AG09319 (cell line): ENCODE results near the gene IPO4.

Experiments
- DNase-seq: peaks from one replicate; pipeline ENCODE4 v3.0.0-alpha.2; 2010; ENCODE audit warnings: low read depth; ENCODE audit errors: extremely low read depth
- TF ChIP-seq, protein P1 (sequence below): IDR thresholded peaks from 2 replicates; pipeline ENCODE4 v1.5.1; 2011; ENCODE audit warnings: low read depth, mild to moderate bottlenecking, inconsistent platforms, low read length, moderate library complexity

Gene IPO4

DNA sequence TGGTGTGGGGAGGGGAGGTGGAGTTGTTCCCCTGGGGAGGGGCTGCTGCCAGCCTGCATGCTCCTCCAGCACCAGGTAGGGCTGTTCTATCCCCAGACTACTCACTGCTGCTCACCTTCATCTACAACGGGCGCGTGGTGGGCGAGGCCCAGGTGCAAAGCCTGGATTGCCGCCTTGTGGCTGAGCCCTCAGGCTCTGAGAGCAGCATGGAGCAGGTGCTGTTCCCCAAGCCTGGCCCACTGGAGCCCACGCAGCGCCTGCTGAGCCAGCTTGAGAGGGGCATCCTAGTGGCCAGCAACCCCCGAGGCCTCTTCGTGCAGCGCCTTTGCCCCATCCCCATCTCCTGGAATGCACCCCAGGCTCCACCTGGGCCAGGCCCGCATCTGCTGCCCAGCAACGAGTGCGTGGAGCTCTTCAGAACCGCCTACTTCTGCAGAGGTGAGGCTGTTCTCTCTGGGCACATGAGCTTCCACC lies 24.1 kb downstream of the IPO4 start:
- TF ChIP-seq, protein P1, sequence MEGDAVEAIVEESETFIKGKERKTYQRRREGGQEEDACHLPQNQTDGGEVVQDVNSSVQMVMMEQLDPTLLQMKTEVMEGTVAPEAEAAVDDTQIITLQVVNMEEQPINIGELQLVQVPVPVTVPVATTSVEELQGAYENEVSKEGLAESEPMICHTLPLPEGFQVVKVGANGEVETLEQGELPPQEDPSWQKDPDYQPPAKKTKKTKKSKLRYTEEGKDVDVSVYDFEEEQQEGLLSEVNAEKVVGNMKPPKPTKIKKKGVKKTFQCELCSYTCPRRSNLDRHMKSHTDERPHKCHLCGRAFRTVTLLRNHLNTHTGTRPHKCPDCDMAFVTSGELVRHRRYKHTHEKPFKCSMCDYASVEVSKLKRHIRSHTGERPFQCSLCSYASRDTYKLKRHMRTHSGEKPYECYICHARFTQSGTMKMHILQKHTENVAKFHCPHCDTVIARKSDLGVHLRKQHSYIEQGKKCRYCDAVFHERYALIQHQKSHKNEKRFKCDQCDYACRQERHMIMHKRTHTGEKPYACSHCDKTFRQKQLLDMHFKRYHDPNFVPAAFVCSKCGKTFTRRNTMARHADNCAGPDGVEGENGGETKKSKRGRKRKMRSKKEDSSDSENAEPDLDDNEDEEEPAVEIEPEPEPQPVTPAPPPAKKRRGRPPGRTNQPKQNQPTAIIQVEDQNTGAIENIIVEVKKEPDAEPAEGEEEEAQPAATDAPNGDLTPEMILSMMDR: no peak

GRCh38 chr14:24162093-24162492 lies 26.5 kb downstream of the IPO4 start:
- TF ChIP-seq, protein P1: no peak

More for the DNA sequence above, 24.1 kb downstream of the IPO4 start:
- no peak for DNase-seq

DNA sequence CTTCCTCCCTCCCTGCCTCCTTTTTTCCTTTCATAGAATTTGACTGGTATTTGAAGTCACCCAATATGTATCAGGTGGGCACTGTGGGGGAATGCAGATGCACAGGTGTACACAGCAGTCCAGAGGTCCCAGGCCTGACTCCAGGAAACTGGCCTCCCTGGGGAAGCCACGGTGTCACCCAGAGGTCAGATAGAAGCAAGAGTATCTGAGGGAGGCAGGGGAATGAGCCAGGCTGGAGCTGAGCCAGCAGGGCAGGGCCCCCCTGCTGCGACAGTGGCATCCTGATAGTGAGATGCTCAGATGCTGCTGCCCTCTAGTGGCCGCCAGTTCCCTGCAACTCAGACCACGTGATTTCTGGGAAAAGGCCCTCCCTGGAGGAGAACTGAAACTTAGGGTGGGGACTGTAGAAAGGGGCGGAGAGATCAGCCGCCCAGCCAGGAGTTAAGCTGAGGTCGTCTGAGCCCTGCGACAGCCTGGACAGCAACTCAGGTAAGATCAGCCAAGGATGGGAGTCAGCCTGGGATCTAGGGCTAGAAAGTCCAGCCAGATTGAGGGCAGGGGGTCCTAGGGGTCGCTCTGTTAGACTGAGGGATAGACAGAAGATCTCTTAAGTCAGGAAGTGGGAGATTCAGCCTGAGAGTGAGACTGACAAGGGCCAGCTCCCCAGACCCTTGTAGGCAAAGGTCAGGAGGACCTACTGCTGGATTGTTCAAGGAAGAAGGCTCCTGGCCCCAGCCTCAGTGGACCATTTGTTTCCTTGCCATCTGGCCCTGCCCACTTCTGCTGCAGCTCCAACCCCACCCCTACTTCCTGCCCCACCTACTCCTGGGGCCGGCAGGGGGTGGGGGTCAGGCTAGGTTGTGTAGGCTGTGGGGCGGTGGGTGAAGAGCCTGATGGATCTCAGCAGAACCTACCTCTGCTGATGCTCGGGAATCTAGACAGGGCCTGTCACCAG lies 27.5 kb downstream of the IPO4 start, which contains the start of gene IRF9:
Gene IRF9 (plus strand): TSS at position 416 of the 955 bp plus-strand sequence. CDS start 880 bp downstream, outside the sequence.
- DNase-seq: peak; percentile 90
- TF ChIP-seq, protein P1: peak; percentile 93

More at GRCh38 chr14:24162093-24162492, 26.5 kb downstream of the IPO4 start:
- DNase-seq: no peak

DNA sequence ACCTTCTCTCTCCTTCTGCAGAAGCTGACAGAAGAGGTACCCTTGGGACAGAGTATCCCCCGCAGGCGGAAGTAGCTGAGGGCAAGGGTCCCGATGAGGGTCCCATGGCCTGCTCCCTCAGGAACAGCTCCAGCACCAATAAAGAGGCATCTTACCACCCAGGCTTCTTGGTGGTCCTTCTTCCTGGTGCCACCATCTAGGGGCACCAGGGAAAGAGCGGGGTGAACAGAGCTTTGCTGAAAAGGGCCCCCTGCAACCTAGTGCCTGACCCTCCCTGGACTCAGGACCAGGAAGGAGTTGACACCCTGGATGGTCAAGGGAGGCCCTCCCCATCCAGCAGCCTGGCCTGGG lies 28.1 kb downstream of the IPO4 start:
- TF ChIP-seq, protein P1: no peak
- DNase-seq: no peak

DNA sequence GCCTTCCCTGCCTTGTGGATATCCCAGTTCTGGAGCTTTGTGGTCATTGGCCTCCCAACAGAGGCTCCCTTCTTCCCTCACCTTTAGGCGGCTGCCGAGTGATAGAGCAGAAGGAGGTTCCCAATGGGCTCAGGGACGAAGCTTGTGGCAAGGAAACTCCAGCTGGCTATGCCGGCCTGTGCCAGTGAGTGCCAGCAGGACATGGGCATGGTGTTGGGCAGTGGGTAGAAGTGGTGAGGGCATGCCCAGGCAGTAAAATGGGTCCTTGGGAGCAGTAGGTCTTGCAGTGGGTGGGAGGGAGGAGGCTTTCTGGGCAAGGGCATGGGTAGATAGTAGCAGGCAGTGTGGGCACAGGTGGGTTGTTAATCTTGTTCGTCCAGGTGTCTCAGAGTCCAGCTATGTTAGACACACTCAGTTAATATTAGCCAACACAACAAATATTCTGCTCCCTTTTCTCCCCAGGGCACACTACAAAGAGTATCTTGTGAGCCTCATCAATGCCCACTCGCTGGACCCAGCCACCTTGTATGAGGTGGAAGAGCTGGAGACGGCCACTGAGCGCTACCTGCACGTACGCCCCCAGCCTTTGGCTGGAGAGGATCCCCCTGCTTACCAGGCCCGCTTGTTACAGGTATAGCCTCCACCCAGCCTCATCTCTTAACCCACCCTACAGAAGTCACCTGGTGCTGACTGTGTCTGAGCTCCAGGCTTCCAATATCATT lies 28.7 kb downstream of the IPO4 start:
- DNase-seq: no peak
- TF ChIP-seq, protein P1: no peak

GRCh38 chr14:24157331-24157730 lies 31.3 kb downstream of the IPO4 start:
- TF ChIP-seq, protein P1: no peak
- DNase-seq: no peak
